Adrenal gland (tissue), 5 donors: ENCODE results near the gene NLGN3.

ENCODE experiments used
- POLR2A ChIP-seq, 2 donors: fragments of 450-650 bp; IDR thresholded peaks; one replicate each; pipeline ENCODE4 v1.6.1; 2017; ENCODE audit warnings: antibody characterized with exemption in 2 of 2, mild to moderate bottlenecking in 2 of 2, moderate library complexity in 1 of 2
- TF ChIP-seq, protein P1 (sequence below), 6 experiments: fragments of 450-650 bp in 4 of 6; fragments of 200-600 bp in 2 of 6; sonication (generic) in 1 of 6; IDR thresholded peaks; 1 replicate in 5 of 6; 2 replicates in 1 of 6; pipeline versions ENCODE4 v1.5.1 to v1.8.0; 2016 to 2021; ENCODE audit warnings: antibody characterized with exemption in 6 of 6, mild to moderate bottlenecking in 2 of 6, moderate library complexity in 1 of 6
- donor health status: DM: no; HTN: no; CAD: no.

DNA sequence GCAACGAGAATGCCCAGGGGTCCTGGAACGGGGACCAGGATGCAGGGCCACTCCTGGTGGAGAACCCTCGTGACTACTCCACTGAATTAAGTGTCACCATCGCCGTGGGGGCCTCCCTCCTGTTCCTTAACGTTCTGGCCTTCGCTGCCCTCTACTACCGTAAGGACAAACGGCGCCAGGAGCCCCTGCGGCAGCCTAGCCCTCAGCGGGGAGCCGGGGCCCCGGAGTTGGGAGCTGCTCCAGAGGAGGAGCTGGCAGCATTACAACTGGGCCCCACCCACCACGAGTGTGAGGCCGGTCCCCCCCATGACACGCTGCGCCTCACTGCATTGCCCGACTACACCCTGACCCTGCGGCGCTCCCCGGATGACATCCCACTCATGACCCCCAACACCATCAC is 24.9 kb downstream of the NLGN3 start:
- no peak for TF ChIP-seq POLR2A (IDR thresholded peaks at IDR 0.05)
- TF ChIP-seq, protein P1, sequence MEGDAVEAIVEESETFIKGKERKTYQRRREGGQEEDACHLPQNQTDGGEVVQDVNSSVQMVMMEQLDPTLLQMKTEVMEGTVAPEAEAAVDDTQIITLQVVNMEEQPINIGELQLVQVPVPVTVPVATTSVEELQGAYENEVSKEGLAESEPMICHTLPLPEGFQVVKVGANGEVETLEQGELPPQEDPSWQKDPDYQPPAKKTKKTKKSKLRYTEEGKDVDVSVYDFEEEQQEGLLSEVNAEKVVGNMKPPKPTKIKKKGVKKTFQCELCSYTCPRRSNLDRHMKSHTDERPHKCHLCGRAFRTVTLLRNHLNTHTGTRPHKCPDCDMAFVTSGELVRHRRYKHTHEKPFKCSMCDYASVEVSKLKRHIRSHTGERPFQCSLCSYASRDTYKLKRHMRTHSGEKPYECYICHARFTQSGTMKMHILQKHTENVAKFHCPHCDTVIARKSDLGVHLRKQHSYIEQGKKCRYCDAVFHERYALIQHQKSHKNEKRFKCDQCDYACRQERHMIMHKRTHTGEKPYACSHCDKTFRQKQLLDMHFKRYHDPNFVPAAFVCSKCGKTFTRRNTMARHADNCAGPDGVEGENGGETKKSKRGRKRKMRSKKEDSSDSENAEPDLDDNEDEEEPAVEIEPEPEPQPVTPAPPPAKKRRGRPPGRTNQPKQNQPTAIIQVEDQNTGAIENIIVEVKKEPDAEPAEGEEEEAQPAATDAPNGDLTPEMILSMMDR (IDR thresholded peaks at IDR 0.05) = no peak
